Measurements from ENCODE around the gene NRG4. TPM values are rescaled to one million over a fixed set of nuclear protein-coding genes. Genes with fewer than 3 reads are reported as not detected.

NRG4 gene
- total RNA-seq, 1 experiment from 2014 or later: 1.0 TPM

GRCh38 chr15:75982468-75982867, 29.8 kb downstream of the NRG4 start:
- no peak overlapping the region for H3K4me3 ChIP-seq (replicated peaks in 1 of 2; ENCODE audit: low read depth in 1 of 2, low read length in 2 of 2)
- no peaks in the 10 kb centered on the region for H3K9me3 ChIP-seq (ENCODE audit: control insufficient read depth in 1 of 2, insufficient read depth in 1 of 2, low read depth in 1 of 2, low read length in 2 of 2)
- H4K20me1 ChIP-seq (ENCODE audit: insufficient read depth): no peaks in the 10 kb centered on the region
- H3K9ac ChIP-seq (ENCODE audit: low read length): no peak overlapping the region
- DNase-seq (ENCODE audit: low read depth, low spot score) (no peak), ATAC-seq (no peak)
- no peaks in the 10 kb centered on the region for H3K4me1 ChIP-seq (ENCODE audit: control insufficient read depth in 1 of 2, insufficient read depth in 2 of 2, low read length in 2 of 2)
- TF ChIP-seq ATF3 (IDR thresholded peaks at IDR 0.05) (no peak), TCF7L2 (IDR thresholded peaks at IDR 0.05; ENCODE audit: borderline replicate concordance, extremely low read depth, insufficient read depth, insufficient read length) (no peak), ZFX (IDR thresholded peaks at IDR 0.05) (no peak), RAD21 (IDR thresholded peaks at IDR 0.05; ENCODE audit: low read depth) (no peak), ZBTB33 (IDR thresholded peaks at IDR 0.05; ENCODE audit: extremely low read depth, insufficient replicate concordance, low read length) (no peak), POLR2AphosphoS5 (IDR thresholded peaks at IDR 0.05; ENCODE audit: low read depth, low read length) (no peak), CTCF (IDR thresholded peaks at IDR 0.05 in 2 of 3, conservative IDR thresholded peaks at IDR 0.05 in 1 of 3; ENCODE audit: borderline replicate concordance in 1 of 3, insufficient read depth in 1 of 3, low read depth in 2 of 3, low read length in 2 of 3) (no peak), EZH2phosphoT487 (IDR thresholded peaks at IDR 0.05; ENCODE audit: borderline replicate concordance) (no peak), SRF (IDR thresholded peaks at IDR 0.05; ENCODE audit: low read depth) (no peak), CBX3 (IDR thresholded peaks at IDR 0.05; ENCODE audit: low read depth) (no peak), YY1 (IDR thresholded peaks at IDR 0.05; ENCODE audit: extremely low read depth, insufficient replicate concordance, low read depth, low read length) (no peak)
- POLR2A ChIA-PET: interaction anchor here (0.6 kb wide), 1 partner anchor 9 kb away, joined by 4 read pairs; no protein-coding TSS in a partner anchor
- no peak overlapping the region for H3K27ac ChIP-seq (ENCODE audit: low read depth, low read length)
- no peaks in the 10 kb centered on the region for H3K27me3 ChIP-seq (ENCODE audit: insufficient read depth, low read length)
- intact Hi-C loops (cut with micrococcal nuclease): no loop called here
- no peak overlapping the region for H2AFZ ChIP-seq (ENCODE audit: low read depth, low read length, poor library complexity, severe bottlenecking)
- RAD21 ChIA-PET (ENCODE audit: low non-redundant PET in 1 of 2, low total read pairs in 2 of 2, uncharacterized antibody in 2 of 2, unreplicated experiment in 2 of 2): no interaction called here
- BruUV-seq (replicated peaks): no TSS peak
- H3K36me3 ChIP-seq (ENCODE audit: control insufficient read depth in 1 of 2, insufficient read depth in 2 of 2, low read length in 2 of 2): no peaks in the 10 kb centered on the region
- no peak overlapping the region for H3K4me2 ChIP-seq (ENCODE audit: low read length)
- no peaks in the 10 kb centered on the region for H3K9me2 ChIP-seq (ENCODE audit: insufficient read depth)
- CTCF ChIA-PET: no interaction called here
- no peaks in the 10 kb centered on the region for H3K79me2 ChIP-seq (ENCODE audit: insufficient read depth, low read length)

All from HCT116 (cell line).